HepG2 (cell line): ENCODE measurements around the gene CD320. TPM values are rescaled to one million over a fixed set of nuclear protein-coding genes. Genes with fewer than 3 reads are reported as not detected.
A peak's percentile ranks its signal among the peaks of the same experiment; 100 is the strongest.

Experiments used
- HMG20B ChIP-seq: conservative IDR thresholded peaks from 2 replicates; pipeline ENCODE4 v1.6.1; 2016; ENCODE audit warnings: missing genetic modification reagents, missing compliant biosample characterization
- KMT2B ChIP-seq: IDR thresholded peaks from 2 replicates; pipeline ENCODE4 v1.6.1; 2016; ENCODE audit warnings: missing genetic modification reagents, missing compliant biosample characterization
- MTF1 ChIP-seq: sonication (generic); formaldehyde crosslinking; IDR thresholded peaks from 2 replicates; pipeline ENCODE4 v1.5.0; 2020; ENCODE audit warnings: missing genetic modification reagents
- PRPF4 ChIP-seq: fragments of 200-400 bp; formaldehyde crosslinking; IDR thresholded peaks from 2 replicates; pipeline ENCODE4 v1.6.1; 2016; ENCODE audit warnings: low read length, low read depth; ENCODE audit not compliant: poor library complexity, severe bottlenecking
- SNAI1 ChIP-seq: sonication (generic); formaldehyde crosslinking; IDR thresholded peaks from 2 replicates; pipeline ENCODE4 v1.5.0; 2020; ENCODE audit warnings: mild to moderate bottlenecking, missing genetic modification reagents, borderline replicate concordance
- ZNF337 ChIP-seq: sonication (generic); formaldehyde crosslinking; IDR thresholded peaks from 2 replicates; pipeline ENCODE4 v1.5.1; 2020; ENCODE audit warnings: missing genetic modification reagents, low read depth, mild to moderate bottlenecking, borderline replicate concordance
- ZNF343 ChIP-seq: sonication (generic); formaldehyde crosslinking; IDR thresholded peaks from 2 replicates; pipeline ENCODE4 v1.4.0; 2020; ENCODE audit warnings: mild to moderate bottlenecking, missing genetic modification reagents
- ZNF670 ChIP-seq: sonication (generic); formaldehyde crosslinking; IDR thresholded peaks from 2 replicates; pipeline ENCODE4 v1.8.0; 2022; ENCODE audit warnings: mild to moderate bottlenecking, missing genetic modification reagents, borderline replicate concordance
- polyA plus RNA-seq, 8 experiments: library from polyadenylated mRNA; depleted of rRNA in 3 of 8; stranded (reverse) in 7 of 8; unstranded in 1 of 8; fragments of >200 nt; fragmentation: Illumina TruSeq in 4 of 8; extraction: Trizol in 4 of 8; gene quantifications; 2 replicates each; pipeline versions ENCODE4 v1.2.1 to v1.2.3, GENCODE V29; 2011 to 2016; ENCODE audit warnings: low read depth in 4 of 8, missing spikeins in 1 of 8, mixed read lengths in 1 of 8; ENCODE audit not compliant: insufficient read depth in 1 of 8
- total RNA-seq, 5 experiments: library from RNA; depleted of rRNA; stranded (reverse); fragments of >200 nt; fragmentation: Illumina TruSeq; extraction: Trizol; gene quantifications; 2 replicates each; pipeline ENCODE4 v1.2.3, GENCODE V29; 2016; ENCODE audit warnings: low read depth in 1 of 5
- TF ChIP-seq, protein P1 (sequence below): sonication (generic); formaldehyde crosslinking; IDR thresholded peaks from 2 replicates; pipeline ENCODE4 v1.4.0; 2020; ENCODE audit warnings: mild to moderate bottlenecking, missing genetic modification reagents, borderline replicate concordance
- TF ChIP-seq, protein P2 (sequence below): sonication (generic); formaldehyde crosslinking; conservative IDR thresholded peaks from 2 replicates; pipeline ENCODE4 v1.4.0; 2020; ENCODE audit warnings: missing genetic modification reagents
- TF ChIP-seq, protein P3 (sequence below): sonication (generic); formaldehyde crosslinking; IDR thresholded peaks from 2 replicates; pipeline ENCODE4 v1.5.1; 2020; ENCODE audit warnings: mild to moderate bottlenecking, missing genetic modification reagents, borderline replicate concordance
- TF ChIP-seq, protein P4 (sequence below): sonication (generic); formaldehyde crosslinking; IDR thresholded peaks from 2 replicates; pipeline ENCODE4 v1.4.0; 2020; ENCODE audit warnings: missing genetic modification reagents

CD320 gene
- total and polyA plus RNA-seq, 2 of the 13 experiments (the other 11 are each of a cell fraction or from before 2014, with no cell fraction given), result 83.1 to 99.9 TPM

DNA sequence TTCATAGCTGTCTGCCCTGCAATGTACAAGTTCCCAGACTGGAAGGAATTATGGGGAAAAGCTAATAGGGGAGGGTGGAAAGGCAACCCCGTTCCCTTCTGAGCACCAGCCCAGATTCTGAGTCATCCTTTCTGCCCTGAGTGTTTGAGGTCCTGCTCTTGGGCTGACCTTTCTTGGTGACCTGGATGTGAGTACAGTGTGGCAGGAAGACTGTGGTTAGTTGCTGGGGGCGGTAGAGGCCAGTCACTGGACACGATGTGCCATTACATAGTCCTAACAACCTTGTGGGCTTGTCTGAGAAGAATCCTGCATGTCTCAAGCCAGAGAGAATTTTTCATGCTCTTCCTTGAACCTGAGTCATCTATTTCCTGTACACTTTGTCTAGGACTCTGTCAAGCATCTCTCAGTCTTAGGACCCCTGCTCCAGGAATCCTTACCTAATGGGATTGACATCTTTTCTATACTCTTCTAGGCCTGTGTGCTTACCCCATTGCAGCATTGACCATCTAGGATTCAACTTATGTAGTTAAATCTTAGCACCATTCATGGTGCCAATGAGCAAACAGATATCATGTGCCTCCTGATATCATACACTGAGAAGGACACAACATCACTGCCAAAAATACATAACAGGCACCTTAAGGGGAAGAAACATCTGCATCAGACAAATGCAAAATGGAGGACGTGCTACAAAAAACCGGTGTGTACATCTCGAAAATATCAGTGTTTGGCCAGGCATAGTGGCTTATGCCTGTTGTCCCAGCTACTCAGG, 47.7 kb upstream of the CD320 start (continued):
- TF ChIP-seq, protein P1, sequence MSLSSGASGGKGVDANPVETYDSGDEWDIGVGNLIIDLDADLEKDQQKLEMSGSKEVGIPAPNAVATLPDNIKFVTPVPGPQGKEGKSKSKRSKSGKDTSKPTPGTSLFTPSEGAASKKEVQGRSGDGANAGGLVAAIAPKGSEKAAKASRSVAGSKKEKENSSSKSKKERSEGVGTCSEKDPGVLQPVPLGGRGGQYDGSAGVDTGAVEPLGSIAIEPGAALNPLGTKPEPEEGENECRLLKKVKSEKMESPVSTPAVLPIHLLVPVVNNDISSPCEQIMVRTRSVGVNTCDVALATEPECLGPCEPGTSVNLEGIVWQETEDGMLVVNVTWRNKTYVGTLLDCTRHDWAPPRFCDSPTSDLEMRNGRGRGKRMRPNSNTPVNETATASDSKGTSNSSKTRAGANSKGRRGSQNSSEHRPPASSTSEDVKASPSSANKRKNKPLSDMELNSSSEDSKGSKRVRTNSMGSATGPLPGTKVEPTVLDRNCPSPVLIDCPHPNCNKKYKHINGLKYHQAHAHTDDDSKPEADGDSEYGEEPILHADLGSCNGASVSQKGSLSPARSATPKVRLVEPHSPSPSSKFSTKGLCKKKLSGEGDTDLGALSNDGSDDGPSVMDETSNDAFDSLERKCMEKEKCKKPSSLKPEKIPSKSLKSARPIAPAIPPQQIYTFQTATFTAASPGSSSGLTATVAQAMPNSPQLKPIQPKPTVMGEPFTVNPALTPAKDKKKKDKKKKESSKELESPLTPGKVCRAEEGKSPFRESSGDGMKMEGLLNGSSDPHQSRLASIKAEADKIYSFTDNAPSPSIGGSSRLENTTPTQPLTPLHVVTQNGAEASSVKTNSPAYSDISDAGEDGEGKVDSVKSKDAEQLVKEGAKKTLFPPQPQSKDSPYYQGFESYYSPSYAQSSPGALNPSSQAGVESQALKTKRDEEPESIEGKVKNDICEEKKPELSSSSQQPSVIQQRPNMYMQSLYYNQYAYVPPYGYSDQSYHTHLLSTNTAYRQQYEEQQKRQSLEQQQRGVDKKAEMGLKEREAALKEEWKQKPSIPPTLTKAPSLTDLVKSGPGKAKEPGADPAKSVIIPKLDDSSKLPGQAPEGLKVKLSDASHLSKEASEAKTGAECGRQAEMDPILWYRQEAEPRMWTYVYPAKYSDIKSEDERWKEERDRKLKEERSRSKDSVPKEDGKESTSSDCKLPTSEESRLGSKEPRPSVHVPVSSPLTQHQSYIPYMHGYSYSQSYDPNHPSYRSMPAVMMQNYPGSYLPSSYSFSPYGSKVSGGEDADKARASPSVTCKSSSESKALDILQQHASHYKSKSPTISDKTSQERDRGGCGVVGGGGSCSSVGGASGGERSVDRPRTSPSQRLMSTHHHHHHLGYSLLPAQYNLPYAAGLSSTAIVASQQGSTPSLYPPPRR (CRISPR knock-in tag), result 0 out of 2 replicates have a peak, but pooled peaks have one; percentile 14
- TF ChIP-seq HMG20B (CRISPR knock-in tag), result no peak
- no peak for TF ChIP-seq PRPF4
- peak; percentile 64; the same call in 1 of the 2 replicates for TF ChIP-seq ZNF337 (CRISPR knock-in tag)
- no peak for TF ChIP-seq SNAI1 (CRISPR knock-in tag)
- TF ChIP-seq, protein P2, sequence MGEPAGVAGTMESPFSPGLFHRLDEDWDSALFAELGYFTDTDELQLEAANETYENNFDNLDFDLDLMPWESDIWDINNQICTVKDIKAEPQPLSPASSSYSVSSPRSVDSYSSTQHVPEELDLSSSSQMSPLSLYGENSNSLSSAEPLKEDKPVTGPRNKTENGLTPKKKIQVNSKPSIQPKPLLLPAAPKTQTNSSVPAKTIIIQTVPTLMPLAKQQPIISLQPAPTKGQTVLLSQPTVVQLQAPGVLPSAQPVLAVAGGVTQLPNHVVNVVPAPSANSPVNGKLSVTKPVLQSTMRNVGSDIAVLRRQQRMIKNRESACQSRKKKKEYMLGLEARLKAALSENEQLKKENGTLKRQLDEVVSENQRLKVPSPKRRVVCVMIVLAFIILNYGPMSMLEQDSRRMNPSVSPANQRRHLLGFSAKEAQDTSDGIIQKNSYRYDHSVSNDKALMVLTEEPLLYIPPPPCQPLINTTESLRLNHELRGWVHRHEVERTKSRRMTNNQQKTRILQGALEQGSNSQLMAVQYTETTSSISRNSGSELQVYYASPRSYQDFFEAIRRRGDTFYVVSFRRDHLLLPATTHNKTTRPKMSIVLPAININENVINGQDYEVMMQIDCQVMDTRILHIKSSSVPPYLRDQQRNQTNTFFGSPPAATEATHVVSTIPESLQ (CRISPR knock-in tag), result no peak
- TF ChIP-seq KMT2B (CRISPR knock-in tag), result no peak
- TF ChIP-seq, protein P3, sequence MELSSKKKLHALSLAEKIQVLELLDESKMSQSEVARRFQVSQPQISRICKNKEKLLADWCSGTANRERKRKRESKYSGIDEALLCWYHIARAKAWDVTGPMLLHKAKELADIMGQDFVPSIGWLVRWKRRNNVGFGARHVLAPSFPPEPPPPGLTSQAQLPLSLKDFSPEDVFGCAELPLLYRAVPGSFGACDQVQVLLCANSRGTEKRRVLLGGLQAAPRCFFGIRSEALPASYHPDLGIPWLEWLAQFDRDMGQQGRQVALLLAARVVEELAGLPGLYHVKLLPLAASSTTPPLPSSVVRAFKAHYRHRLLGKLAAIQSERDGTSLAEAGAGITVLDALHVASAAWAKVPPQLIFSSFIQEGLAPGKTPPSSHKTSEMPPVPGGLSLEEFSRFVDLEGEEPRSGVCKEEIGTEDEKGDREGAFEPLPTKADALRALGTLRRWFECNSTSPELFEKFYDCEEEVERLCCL, result no peak
- TF ChIP-seq, protein P4, sequence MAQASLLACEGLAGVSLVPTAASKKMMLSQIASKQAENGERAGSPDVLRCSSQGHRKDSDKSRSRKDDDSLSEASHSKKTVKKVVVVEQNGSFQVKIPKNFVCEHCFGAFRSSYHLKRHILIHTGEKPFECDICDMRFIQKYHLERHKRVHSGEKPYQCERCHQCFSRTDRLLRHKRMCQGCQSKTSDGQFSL (CRISPR knock-in tag), result no peak
- TF ChIP-seq ZNF670 (CRISPR knock-in tag), result no peak
- no peak for TF ChIP-seq MTF1
- no peak for TF ChIP-seq ZNF343
